Suprapubic skin (tissue), 3 donors: ENCODE results near the gene PRRC2B.

Source experiments
- POLR2A ChIP-seq, 2 donors: fragments of 450-650 bp; IDR thresholded peaks; one replicate each; pipeline ENCODE4 v1.6.1; 2017; ENCODE audit warnings: antibody characterized with exemption in 2 of 2, mild to moderate bottlenecking in 2 of 2, moderate library complexity in 2 of 2
- TF ChIP-seq, protein P1 (sequence below), 2 donors: fragments of 200-600 bp in 1 of 2; fragments of 450-650 bp in 1 of 2; sonication (generic) in 1 of 2; IDR thresholded peaks; one replicate each; pipeline ENCODE4 v1.5.1; 2016 to 2019; ENCODE audit warnings: antibody characterized with exemption in 2 of 2, mild to moderate bottlenecking in 1 of 2, moderate library complexity in 1 of 2

DNA sequence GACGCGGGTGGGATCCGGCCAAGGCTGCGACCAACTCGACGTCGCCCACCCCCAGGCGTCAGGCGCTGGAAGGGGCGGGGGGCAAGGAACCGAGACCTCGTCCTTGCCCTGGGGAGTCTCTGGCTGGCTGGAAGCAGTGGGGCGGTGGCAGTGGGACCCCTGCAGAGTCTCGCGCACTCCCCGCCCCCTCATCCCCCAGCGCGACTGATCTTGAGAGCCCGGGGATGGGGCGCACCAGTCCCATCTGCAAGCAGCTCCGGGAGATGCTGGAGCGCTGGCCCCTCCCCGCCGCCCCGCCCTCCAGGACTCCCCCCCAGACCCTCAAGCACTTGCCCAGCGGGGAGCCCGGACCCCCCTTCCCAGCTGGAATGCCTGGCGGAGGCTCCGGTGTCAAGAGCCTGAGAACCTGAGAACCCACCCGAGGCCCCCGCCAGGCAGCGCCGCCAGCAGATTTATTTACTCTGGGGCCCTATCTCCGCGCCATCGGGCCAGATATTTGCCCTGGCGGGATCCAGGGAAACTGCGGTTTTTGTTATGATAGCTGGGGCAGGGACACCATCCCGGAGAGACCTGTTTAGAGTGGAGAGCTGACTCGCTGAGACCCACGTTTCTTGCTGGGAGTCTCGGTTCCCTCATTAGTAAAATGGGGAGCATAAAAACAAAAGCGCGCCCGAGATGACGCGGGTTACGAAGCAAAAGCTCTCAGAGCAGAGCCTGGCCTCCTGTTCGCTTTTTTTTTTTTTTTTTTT lies 152.6 kb downstream of the PRRC2B start:
- TF ChIP-seq, protein P1, sequence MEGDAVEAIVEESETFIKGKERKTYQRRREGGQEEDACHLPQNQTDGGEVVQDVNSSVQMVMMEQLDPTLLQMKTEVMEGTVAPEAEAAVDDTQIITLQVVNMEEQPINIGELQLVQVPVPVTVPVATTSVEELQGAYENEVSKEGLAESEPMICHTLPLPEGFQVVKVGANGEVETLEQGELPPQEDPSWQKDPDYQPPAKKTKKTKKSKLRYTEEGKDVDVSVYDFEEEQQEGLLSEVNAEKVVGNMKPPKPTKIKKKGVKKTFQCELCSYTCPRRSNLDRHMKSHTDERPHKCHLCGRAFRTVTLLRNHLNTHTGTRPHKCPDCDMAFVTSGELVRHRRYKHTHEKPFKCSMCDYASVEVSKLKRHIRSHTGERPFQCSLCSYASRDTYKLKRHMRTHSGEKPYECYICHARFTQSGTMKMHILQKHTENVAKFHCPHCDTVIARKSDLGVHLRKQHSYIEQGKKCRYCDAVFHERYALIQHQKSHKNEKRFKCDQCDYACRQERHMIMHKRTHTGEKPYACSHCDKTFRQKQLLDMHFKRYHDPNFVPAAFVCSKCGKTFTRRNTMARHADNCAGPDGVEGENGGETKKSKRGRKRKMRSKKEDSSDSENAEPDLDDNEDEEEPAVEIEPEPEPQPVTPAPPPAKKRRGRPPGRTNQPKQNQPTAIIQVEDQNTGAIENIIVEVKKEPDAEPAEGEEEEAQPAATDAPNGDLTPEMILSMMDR (IDR thresholded peaks at IDR 0.05), result no peak
- no peak for TF ChIP-seq POLR2A (IDR thresholded peaks at IDR 0.05)
